ENCODE data around the gene IPO7. TPM values are rescaled to one million over a fixed set of nuclear protein-coding genes. Genes with fewer than 3 reads are reported as not detected.
"Not testable (repeated sequence)": the region's sequence is repeated elsewhere in the genome, so short reads cannot be mapped to it uniquely, and the experiment has no call there.

The IPO7 gene
- polyA plus RNA-seq, 3 donors, result 7.0 to 12.9 (median 8.1) TPM

- no peaks in the 10 kb centered on the region for H3K27me3 ChIP-seq (ENCODE audit: control insufficient read depth in 2 of 2, insufficient read depth in 2 of 2, low read length in 2 of 2)
- TF ChIP-seq, protein P1, sequence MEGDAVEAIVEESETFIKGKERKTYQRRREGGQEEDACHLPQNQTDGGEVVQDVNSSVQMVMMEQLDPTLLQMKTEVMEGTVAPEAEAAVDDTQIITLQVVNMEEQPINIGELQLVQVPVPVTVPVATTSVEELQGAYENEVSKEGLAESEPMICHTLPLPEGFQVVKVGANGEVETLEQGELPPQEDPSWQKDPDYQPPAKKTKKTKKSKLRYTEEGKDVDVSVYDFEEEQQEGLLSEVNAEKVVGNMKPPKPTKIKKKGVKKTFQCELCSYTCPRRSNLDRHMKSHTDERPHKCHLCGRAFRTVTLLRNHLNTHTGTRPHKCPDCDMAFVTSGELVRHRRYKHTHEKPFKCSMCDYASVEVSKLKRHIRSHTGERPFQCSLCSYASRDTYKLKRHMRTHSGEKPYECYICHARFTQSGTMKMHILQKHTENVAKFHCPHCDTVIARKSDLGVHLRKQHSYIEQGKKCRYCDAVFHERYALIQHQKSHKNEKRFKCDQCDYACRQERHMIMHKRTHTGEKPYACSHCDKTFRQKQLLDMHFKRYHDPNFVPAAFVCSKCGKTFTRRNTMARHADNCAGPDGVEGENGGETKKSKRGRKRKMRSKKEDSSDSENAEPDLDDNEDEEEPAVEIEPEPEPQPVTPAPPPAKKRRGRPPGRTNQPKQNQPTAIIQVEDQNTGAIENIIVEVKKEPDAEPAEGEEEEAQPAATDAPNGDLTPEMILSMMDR (IDR thresholded peaks at IDR 0.05), result no peak
- no peaks in the 10 kb centered on the region for H4K20me1 ChIP-seq (ENCODE audit: insufficient read depth, low read length)
- no peak overlapping the region for H3K27ac ChIP-seq (ENCODE audit: low read depth in 1 of 2, low read length in 2 of 2)
- Mint-ChIP-seq H3K36me3 (no peaks in the 10 kb centered on the region), H3K27ac (peak overlapping the region in 1 of 7 donors; percentile 11), H3K4me1 (no peaks in the 10 kb centered on the region), H3K4me3 (no peak overlapping the region), H3K9me3 (no peaks in the 10 kb centered on the region), H3K27me3 (ENCODE audit: low read depth in 3 of 3) (peaks cover 4 to 6% (median 5%) of the 10 kb centered on the region in 3 donors)
- H3K9me3 ChIP-seq (replicated peaks in 1 of 2; ENCODE audit: control insufficient read depth in 1 of 2, insufficient read depth in 1 of 2, low read length in 2 of 2), result no peaks in the 10 kb centered on the region
- no peak for DNase-seq
- H3K4me2 ChIP-seq (replicated peaks; ENCODE audit: extremely low read depth, low read length, poor library complexity, severe bottlenecking), result no peak overlapping the region
- H3K79me2 ChIP-seq (ENCODE audit: insufficient read depth, low read length), result no peaks in the 10 kb centered on the region
- no peak overlapping the region for H2AFZ ChIP-seq (ENCODE audit: insufficient read depth, low read depth, low read length, poor library complexity, severe bottlenecking)
- 17% methylated on average over 2 of the region's 3 CpGs for WGBS (ENCODE audit: insufficient coverage)
- no peak overlapping the region for H3K9ac ChIP-seq (ENCODE audit: insufficient read depth, low read length, poor library complexity, severe bottlenecking)
- H3K4me3 ChIP-seq (replicated peaks in 1 of 3; ENCODE audit: low read depth in 2 of 3, low read length in 3 of 3), result no peak overlapping the region
- H3K36me3 ChIP-seq (replicated peaks in 1 of 2; ENCODE audit: control insufficient read depth in 1 of 2, insufficient read depth in 2 of 2, low read length in 2 of 2), result no peaks in the 10 kb centered on the region
- no peaks in the 10 kb centered on the region for H3K4me1 ChIP-seq (ENCODE audit: control insufficient read depth in 1 of 2, insufficient read depth in 2 of 2, low read length in 2 of 2)
- intact Hi-C loops (cut with micrococcal nuclease), result no loop called here
Observed at GRCh38 chr11:9344061-9344680, 40.3 kb upstream of the IPO7 start.

DNA sequence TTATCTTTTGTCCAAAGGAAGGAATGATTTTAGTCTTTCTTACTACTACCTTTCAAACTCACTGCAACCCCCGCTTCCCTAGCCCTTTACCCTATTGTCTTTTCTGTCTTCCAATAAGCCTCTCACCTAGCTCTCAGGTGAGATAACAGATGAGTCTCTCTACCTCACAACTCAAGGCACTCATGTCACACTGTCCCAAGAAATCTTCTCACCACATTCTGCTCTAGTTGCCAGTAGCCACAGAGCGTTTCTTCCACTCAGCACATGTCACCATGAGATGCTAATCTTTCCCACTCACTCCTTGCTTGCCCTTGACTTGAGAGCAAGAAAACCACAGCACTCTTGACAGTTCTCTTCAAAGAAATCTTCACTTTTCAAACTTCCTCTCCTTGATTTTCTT, 37.4 kb upstream of the IPO7 start:
- no peak overlapping the region for H2AFZ ChIP-seq (ENCODE audit: insufficient read depth, low read depth, low read length, poor library complexity, severe bottlenecking)
- Mint-ChIP-seq H3K36me3 (no peaks in the 10 kb centered on the region), H3K4me3 (no peak overlapping the region), H3K9me3 (no peaks in the 10 kb centered on the region), H3K27me3 (ENCODE audit: low read depth in 3 of 3) (peaks cover 4 to 8% (median 6%) of the 10 kb centered on the region in 3 donors), H3K4me1 (peaks cover 1% of the 10 kb centered on the region), H3K27ac (no peak overlapping the region)
- H3K27me3 ChIP-seq (ENCODE audit: control insufficient read depth in 2 of 2, insufficient read depth in 2 of 2, low read length in 2 of 2), result no peaks in the 10 kb centered on the region
- H3K27ac ChIP-seq (ENCODE audit: low read depth in 1 of 2, low read length in 2 of 2), result no peak overlapping the region
- H3K9me3 ChIP-seq (replicated peaks in 1 of 2; ENCODE audit: control insufficient read depth in 1 of 2, insufficient read depth in 1 of 2, low read length in 2 of 2), result no peaks in the 10 kb centered on the region
- DNase-seq, result no peak
- no peaks in the 10 kb centered on the region for H3K79me2 ChIP-seq (ENCODE audit: insufficient read depth, low read length)
- H4K20me1 ChIP-seq (ENCODE audit: insufficient read depth, low read length), result no peaks in the 10 kb centered on the region
- H3K4me3 ChIP-seq (replicated peaks in 1 of 3; ENCODE audit: low read depth in 2 of 3, low read length in 3 of 3), result no peak overlapping the region
- no peaks in the 10 kb centered on the region for H3K36me3 ChIP-seq (replicated peaks in 1 of 2; ENCODE audit: control insufficient read depth in 1 of 2, insufficient read depth in 2 of 2, low read length in 2 of 2)
- TF ChIP-seq, protein P1 (IDR thresholded peaks at IDR 0.05), result no peak
- no peaks in the 10 kb centered on the region for H3K4me1 ChIP-seq (ENCODE audit: control insufficient read depth in 1 of 2, insufficient read depth in 2 of 2, low read length in 2 of 2)
- H3K9ac ChIP-seq (ENCODE audit: insufficient read depth, low read length, poor library complexity, severe bottlenecking), result no peak overlapping the region
- WGBS (ENCODE audit: insufficient coverage), result 44% methylated on average over 2 of the region's 2 CpGs
- H3K4me2 ChIP-seq (replicated peaks; ENCODE audit: extremely low read depth, low read length, poor library complexity, severe bottlenecking), result no peak overlapping the region
- intact Hi-C loops (cut with micrococcal nuclease), result no loop called here

- H3K4me3 Mint-ChIP-seq; H3K4me1 Mint-ChIP-seq; H3K4me3 ChIP-seq (replicated peaks in 1 of 3; ENCODE audit: low read depth in 2 of 3, low read length in 3 of 3); DNase-seq; H3K27me3 ChIP-seq (ENCODE audit: control insufficient read depth in 2 of 2, insufficient read depth in 2 of 2, low read length in 2 of 2); H3K4me1 ChIP-seq (ENCODE audit: control insufficient read depth in 1 of 2, insufficient read depth in 2 of 2, low read length in 2 of 2); H3K9me3 ChIP-seq (replicated peaks in 1 of 2; ENCODE audit: control insufficient read depth in 1 of 2, insufficient read depth in 1 of 2, low read length in 2 of 2); H3K79me2 ChIP-seq (ENCODE audit: insufficient read depth, low read length); H2AFZ ChIP-seq (ENCODE audit: insufficient read depth, low read depth, low read length, poor library complexity, severe bottlenecking); H3K36me3 Mint-ChIP-seq; H3K27ac Mint-ChIP-seq; H3K27ac ChIP-seq (ENCODE audit: low read depth in 1 of 2, low read length in 2 of 2); intact Hi-C loops (cut with micrococcal nuclease); H4K20me1 ChIP-seq (ENCODE audit: insufficient read depth, low read length); H3K27me3 Mint-ChIP-seq (ENCODE audit: low read depth in 3 of 3); H3K9me3 Mint-ChIP-seq; H3K4me2 ChIP-seq (replicated peaks; ENCODE audit: extremely low read depth, low read length, poor library complexity, severe bottlenecking); H3K36me3 ChIP-seq (replicated peaks in 1 of 2; ENCODE audit: control insufficient read depth in 1 of 2, insufficient read depth in 2 of 2, low read length in 2 of 2); H3K9ac ChIP-seq (ENCODE audit: insufficient read depth, low read length, poor library complexity, severe bottlenecking): not testable (repeated sequence)
- no CpG with 5 or more reads among the region's 4 CpGs for WGBS (ENCODE audit: insufficient coverage)
Observed at GRCh38 chr11:9347779-9348178, 36.7 kb upstream of the IPO7 start.
